WTC11 (cell line): ENCODE measurements around the gene SLK.

Source experiments
- HMGA2 ChIP-seq: fragments of 250-450 bp; sonication (Bioruptor Pico); IDR thresholded peaks from 2 replicates; pipeline ENCODE4 v1.4.0; 2021; ENCODE audit warnings: mild to moderate bottlenecking, moderate library complexity
- TF ChIP-seq, protein P1 (sequence below): fragments of 200-600 bp; IDR thresholded peaks from 2 replicates; pipeline ENCODE4 v1.8.0; 2022; ENCODE audit warnings: antibody characterized with exemption

DNA sequence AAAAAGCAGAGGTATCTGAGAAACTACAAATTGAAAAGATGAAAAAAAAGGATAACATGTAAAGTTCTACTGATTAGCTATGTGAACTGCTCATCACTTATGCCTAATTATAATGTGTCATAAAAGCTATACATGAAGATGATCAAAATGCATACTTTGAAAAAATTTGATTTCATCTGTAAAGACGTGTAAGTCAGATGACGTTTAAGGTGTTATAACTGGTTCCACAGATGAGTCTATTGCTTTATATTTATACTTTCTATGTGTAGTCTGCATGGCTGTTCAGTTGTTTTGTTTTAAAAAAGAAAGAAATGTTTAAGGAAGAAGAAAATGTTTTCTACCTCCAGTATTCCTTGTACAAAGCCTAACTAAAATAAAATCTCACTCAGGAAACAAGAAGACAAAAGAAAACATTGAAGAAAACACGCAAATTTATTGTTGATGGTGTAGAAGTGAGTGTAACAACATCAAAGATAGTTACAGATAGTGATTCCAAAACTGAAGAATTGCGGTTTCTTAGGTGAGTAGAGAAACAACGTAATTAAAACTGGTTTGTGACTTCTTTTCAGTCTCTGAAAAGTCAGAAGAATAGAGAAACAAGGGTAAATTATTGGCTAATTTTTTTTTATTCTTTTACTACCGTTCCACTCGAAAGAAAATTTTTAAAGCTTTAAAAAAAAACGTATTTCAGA is 38.4 kb downstream of the SLK start:
- TF ChIP-seq, protein P1, sequence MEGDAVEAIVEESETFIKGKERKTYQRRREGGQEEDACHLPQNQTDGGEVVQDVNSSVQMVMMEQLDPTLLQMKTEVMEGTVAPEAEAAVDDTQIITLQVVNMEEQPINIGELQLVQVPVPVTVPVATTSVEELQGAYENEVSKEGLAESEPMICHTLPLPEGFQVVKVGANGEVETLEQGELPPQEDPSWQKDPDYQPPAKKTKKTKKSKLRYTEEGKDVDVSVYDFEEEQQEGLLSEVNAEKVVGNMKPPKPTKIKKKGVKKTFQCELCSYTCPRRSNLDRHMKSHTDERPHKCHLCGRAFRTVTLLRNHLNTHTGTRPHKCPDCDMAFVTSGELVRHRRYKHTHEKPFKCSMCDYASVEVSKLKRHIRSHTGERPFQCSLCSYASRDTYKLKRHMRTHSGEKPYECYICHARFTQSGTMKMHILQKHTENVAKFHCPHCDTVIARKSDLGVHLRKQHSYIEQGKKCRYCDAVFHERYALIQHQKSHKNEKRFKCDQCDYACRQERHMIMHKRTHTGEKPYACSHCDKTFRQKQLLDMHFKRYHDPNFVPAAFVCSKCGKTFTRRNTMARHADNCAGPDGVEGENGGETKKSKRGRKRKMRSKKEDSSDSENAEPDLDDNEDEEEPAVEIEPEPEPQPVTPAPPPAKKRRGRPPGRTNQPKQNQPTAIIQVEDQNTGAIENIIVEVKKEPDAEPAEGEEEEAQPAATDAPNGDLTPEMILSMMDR: no peak
- no peak for TF ChIP-seq HMGA2
